Body of pancreas (tissue), 4 donors: ENCODE results near the gene CCDC12. TPM values are rescaled to one million over a fixed set of nuclear protein-coding genes. Genes with fewer than 3 reads are reported as not detected.

Source experiments
- ATAC-seq: fragments of 150-250 bp; one replicate; pipeline ENCODE4 v1.9.1; 2016
- DNase-seq, 4 donors: peaks; one replicate each; pipeline ENCODE4 v3.0.0-alpha.2; 2019
- H3K27ac ChIP-seq, 4 donors: fragments of 200-600 bp; sonication (generic); 1 replicate in 3 of 4; 2 replicates in 1 of 4; pipeline versions ENCODE4 v1.5.1 to v1.6.1; 2016 to 2019; ENCODE audit warnings: mild to moderate bottlenecking in 1 of 4, mixed read lengths in 1 of 4, moderate library complexity in 1 of 4
- H3K27me3 ChIP-seq, 2 donors: fragments of 200-600 bp; sonication (generic); one replicate each; pipeline ENCODE4 v1.6.0; 2016; ENCODE audit warnings: mild to moderate bottlenecking in 1 of 2
- H3K36me3 ChIP-seq, 2 donors: fragments of 200-600 bp; sonication (generic); replicated peaks in 1 of 2; 2 replicates each; pipeline ENCODE4 v1.5.1; 2016; ENCODE audit warnings: low read depth in 2 of 2; ENCODE audit not compliant: insufficient read depth in 1 of 2
- H3K4me1 ChIP-seq: fragments of 200-600 bp; sonication (generic); one replicate; pipeline ENCODE4 v1.6.0; 2016
- H3K4me3 ChIP-seq, 2 donors: fragments of 200-600 bp; sonication (generic); 1 replicate in 1 of 2; 2 replicates in 1 of 2; pipeline ENCODE4 v1.5.1; 2016 to 2019
- H3K9me3 ChIP-seq, 3 donors: fragments of 200-600 bp; sonication (generic); 1 replicate in 2 of 3; 2 replicates in 1 of 3; pipeline ENCODE4 v1.5.1; 2016
- CTCF ChIP-seq, 7 experiments: fragments of 450-650 bp in 4 of 7; fragments of 200-600 bp in 3 of 7; sonication (generic) in 3 of 7; IDR thresholded peaks; one replicate each; pipeline ENCODE4 v1.5.1; 2016 to 2019; ENCODE audit warnings: antibody characterized with exemption in 7 of 7
- POLR2A ChIP-seq, 3 donors: fragments of 450-650 bp; IDR thresholded peaks; one replicate each; pipeline ENCODE4 v1.6.1; 2016; ENCODE audit warnings: antibody characterized with exemption in 3 of 3, mild to moderate bottlenecking in 2 of 3
- WGBS, 2 donors: methylation state at CpG; one replicate each; pipeline ENCODE4 v1.1.5; 2017; 5-methylcytosine and 5-hydroxymethylcytosine counted together
- intact Hi-C: fragments of 100-400 bp; cut with DNase I; formaldehyde crosslinking; loops from one replicate; pipeline ENCODE4 v1.15.1; 2023
- total RNA-seq, 2 donors: library from RNA; depleted of rRNA; stranded (reverse); fragments of >200 nt; gene quantifications; one replicate each; pipeline ENCODE4 v1.1.0, GENCODE V29; 2016

CCDC12 gene
- total RNA-seq, 2 donors from 2014 or later, result 25.4 to 67.2 TPM

GRCh38 chr3:47019201-47019600, 42.7 kb upstream of the CCDC12 start:
- intact Hi-C loops, result no loop called here
- DNase-seq, result no peak
- 83 to 100% methylated on average over 1 of the region's 1 CpG for WGBS, 2 donors
- no peak overlapping the region for H3K4me3 ChIP-seq
- H3K9me3 ChIP-seq, result no peaks in the 10 kb centered on the region
- ATAC-seq, result no peak
- H3K4me1 ChIP-seq, result peaks cover 27% of the 10 kb centered on the region
- H3K27ac ChIP-seq, result no peak overlapping the region
- H3K36me3 ChIP-seq, result peaks cover 0 to 4% of the 10 kb centered on the region in 2 donors
- TF ChIP-seq POLR2A (IDR thresholded peaks at IDR 0.05) (no peak), CTCF (IDR thresholded peaks at IDR 0.05) (no peak)
- H3K27me3 ChIP-seq, result no peaks in the 10 kb centered on the region

GRCh38 chr3:47018269-47018611, 41.7 kb upstream of the CCDC12 start:
- Histone ChIP-seq H3K36me3 (peaks cover 0 to 4% of the 10 kb centered on the region in 2 donors), H3K4me3 (no peak overlapping the region), H3K4me1 (peaks cover 33% of the 10 kb centered on the region), H3K9me3 (no peaks in the 10 kb centered on the region), H3K27ac (no peak overlapping the region), H3K27me3 (no peaks in the 10 kb centered on the region)
- ATAC-seq (no peak), DNase-seq (no peak)
- TF ChIP-seq CTCF (IDR thresholded peaks at IDR 0.05) (no peak), POLR2A (IDR thresholded peaks at IDR 0.05) (no peak)
- intact Hi-C loops, result no loop called here

- Histone ChIP-seq H3K4me1 (peaks cover 27% of the 10 kb centered on the region), H3K4me3 (no peak overlapping the region), H3K27ac (peak overlapping the region in 1 of 4 donors; percentile 44), H3K27me3 (no peaks in the 10 kb centered on the region), H3K9me3 (no peaks in the 10 kb centered on the region), H3K36me3 (peaks cover 0 to 4% of the 10 kb centered on the region in 2 donors)
- intact Hi-C loops, result no loop called here
- TF ChIP-seq CTCF (IDR thresholded peaks at IDR 0.05) (no peak), POLR2A (IDR thresholded peaks at IDR 0.05) (no peak)
- DNase-seq, result no peak
- no peak for ATAC-seq
- 70 to 91% methylated on average over 6 of the region's 6 CpGs for WGBS, 2 donors
Measured at GRCh38 chr3:47017504-47018268, 41.1 kb upstream of the CCDC12 start.

GRCh38 chr3:47016934-47017435, 40.4 kb upstream of the CCDC12 start:
- TF ChIP-seq CTCF (IDR thresholded peaks at IDR 0.05) (no peak), POLR2A (IDR thresholded peaks at IDR 0.05) (no peak)
- 50 to 54% methylated on average over 1 of the region's 1 CpG for WGBS, 2 donors
- Histone ChIP-seq H3K36me3 (peaks cover 0 to 4% of the 10 kb centered on the region in 2 donors), H3K4me3 (no peak overlapping the region), H3K27ac (peak overlapping the region in 1 of 4 donors; percentile 44), H3K27me3 (no peaks in the 10 kb centered on the region), H3K9me3 (no peaks in the 10 kb centered on the region), H3K4me1 (peaks cover 20% of the 10 kb centered on the region)
- DNase-seq (no peak), ATAC-seq (no peak)
- intact Hi-C loops, result no loop called here
